SK-N-SH (cell line): Measurements from ENCODE around the gene RBM33. TPM values are rescaled to one million over a fixed set of nuclear protein-coding genes. Genes with fewer than 3 reads are reported as not detected.

ENCODE experiments used
- CTCF ChIA-PET: fragments of 300-600, 350-600 bp; formaldehyde crosslinking; extraction: SDS; loops from one replicate; lab custom pipeline; 2021; lab: Yijun Ruan, JAX
- POLR2A ChIA-PET: fragments of 350-600 bp; sonication (Branson Sonifier 250); formaldehyde crosslinking; extraction: SDS; loops from one replicate; lab custom pipeline; 2020; ENCODE audit warnings: antibody characterized with exemption, inconsistent platforms; lab: Yijun Ruan, JAX
- DNase-seq: peaks from one replicate; pipeline ENCODE4 v3.0.0; 2012
- H2AFZ ChIP-seq: fragments of 200-600 bp; sonication (generic); 2 replicates; pipeline ENCODE4 v1.8.1; 2016; ENCODE audit warnings: antibody characterized with exemption, mild to moderate bottlenecking, low read depth
- H3F3A ChIP-seq: fragments of 200-600 bp; sonication (generic); replicated peaks from 2 replicates; pipeline ENCODE3; 2016; ENCODE audit warnings: antibody characterized with exemption, mild to moderate bottlenecking; ENCODE audit not compliant: insufficient read depth
- H3K27ac ChIP-seq, 2 experiments: fragments of 200-500 bp in 1 of 2; fragments of 200-600 bp in 1 of 2; sonication (Bioruptor generic) in 1 of 2; sonication (generic), shearing (Covaris generic) in 1 of 2; 2 replicates each; pipeline versions ENCODE4 v1.5.1 to v1.6.1; 2014 to 2016; ENCODE audit warnings: low read depth in 2 of 2, inconsistent platforms in 1 of 2, low read length in 1 of 2, mild to moderate bottlenecking in 1 of 2, mixed read lengths in 1 of 2
- H3K27me3 ChIP-seq: fragments of 200-600 bp; sonication (generic), shearing (Covaris generic); 2 replicates; pipeline ENCODE4 v1.6.1; 2016; ENCODE audit warnings: mixed run types; ENCODE audit not compliant: insufficient read depth
- H3K36me3 ChIP-seq, 2 experiments: fragments of 200-500 bp in 1 of 2; fragments of 200-600 bp in 1 of 2; sonication (Bioruptor generic) in 1 of 2; sonication (generic) in 1 of 2; replicated peaks in 1 of 2; 2 replicates each; pipeline versions ENCODE3 to v1.5.1; 2014 to 2016; ENCODE audit warnings: low read length in 1 of 2, mild to moderate bottlenecking in 1 of 2; ENCODE audit not compliant: insufficient read depth in 2 of 2, control insufficient read depth in 1 of 2
- H3K4me1 ChIP-seq, 2 experiments: fragments of 200-500 bp in 1 of 2; fragments of 200-600 bp in 1 of 2; sonication (Bioruptor generic) in 1 of 2; sonication (generic), shearing (Covaris generic) in 1 of 2; 2 replicates each; pipeline versions ENCODE4 v1.5.1 to v1.6.1; 2014 to 2016; ENCODE audit warnings: low read depth in 1 of 2, low read length in 1 of 2, mixed run types in 1 of 2; ENCODE audit not compliant: insufficient read depth in 2 of 2, control insufficient read depth in 1 of 2
- H3K4me2 ChIP-seq: fragments of 200-600 bp; sonication (generic), shearing (Covaris generic); 2 replicates; pipeline ENCODE4 v1.6.1; 2017; ENCODE audit warnings: mixed run types
- H3K4me3 ChIP-seq, 2 experiments: fragments of 200-500 bp in 1 of 2; fragments of 200-600 bp in 1 of 2; sonication (Bioruptor generic) in 1 of 2; sonication (generic), shearing (Covaris generic) in 1 of 2; 2 replicates each; pipeline versions ENCODE4 v1.5.1 to v1.8.1; 2014 to 2016; ENCODE audit warnings: low read depth in 2 of 2, inconsistent platforms in 1 of 2, low read length in 1 of 2, mild to moderate bottlenecking in 1 of 2, mixed read lengths in 1 of 2, moderate library complexity in 1 of 2
- H3K79me2 ChIP-seq: fragments of 200-600 bp; sonication (generic); 2 replicates; pipeline ENCODE4 v1.8.1; 2017; ENCODE audit warnings: mild to moderate bottlenecking; ENCODE audit not compliant: insufficient read depth
- H3K9ac ChIP-seq: fragments of 200-600 bp; sonication (generic); 2 replicates; pipeline ENCODE4 v1.6.1; 2017; ENCODE audit warnings: mixed run types
- H3K9me2 ChIP-seq: fragments of 200-600 bp; sonication (generic); 2 replicates; pipeline ENCODE4 v1.6.1; 2017; ENCODE audit warnings: mixed run types
- H3K9me3 ChIP-seq: fragments of 200-600 bp; sonication (generic); 2 replicates; pipeline ENCODE4 v1.6.1; 2017; ENCODE audit warnings: mixed run types, mild to moderate bottlenecking, moderate library complexity
- H4K20me1 ChIP-seq: fragments of 200-600 bp; sonication (generic); 2 replicates; pipeline ENCODE4 v1.6.1; 2017; ENCODE audit warnings: mild to moderate bottlenecking, mixed run types; ENCODE audit not compliant: insufficient read depth
- ELF1 ChIP-seq: IDR thresholded peaks from 2 replicates; pipeline ENCODE4 v1.4.0; 2012
- EP300 ChIP-seq, 2 experiments: IDR thresholded peaks; 2 replicates each; pipeline versions ENCODE4 v1.4.0 to v1.6.1; 2012; ENCODE audit warnings: borderline replicate concordance in 1 of 2, low read depth in 1 of 2, low read length in 1 of 2
- EZH2phosphoT487 ChIP-seq: fragments of 200-600 bp; sonication (generic); IDR thresholded peaks from 2 replicates; pipeline ENCODE4 v1.6.1; 2017; ENCODE audit warnings: low read depth, mixed run types, mild to moderate bottlenecking, antibody characterized with exemption, moderate library complexity, borderline replicate concordance
- FOSL2 ChIP-seq: IDR thresholded peaks from 2 replicates; pipeline ENCODE4 v1.4.0; 2012; ENCODE audit warnings: low read depth, mild to moderate bottlenecking, moderate library complexity, borderline replicate concordance
- GATA2 ChIP-seq: sonication (generic); formaldehyde crosslinking; IDR thresholded peaks from 2 replicates; pipeline ENCODE4 v1.5.0; 2020; ENCODE audit warnings: mild to moderate bottlenecking, missing genetic modification reagents
- POLR2AphosphoS5 ChIP-seq: IDR thresholded peaks from 2 replicates; pipeline ENCODE4 v1.6.1; 2012; ENCODE audit warnings: low read depth, low read length
- RXRA ChIP-seq: IDR thresholded peaks from 2 replicates; pipeline ENCODE4 v1.4.0; 2012; ENCODE audit warnings: low read depth, mild to moderate bottlenecking, borderline replicate concordance
- SIN3A ChIP-seq: IDR thresholded peaks from 2 replicates; pipeline ENCODE4 v1.6.1; 2012; ENCODE audit warnings: low read depth, mild to moderate bottlenecking, low read length, moderate library complexity, borderline replicate concordance
- SMC3 ChIP-seq: IDR thresholded peaks from 2 replicates; pipeline ENCODE4 v1.6.1; 2012; ENCODE audit warnings: low read depth, low read length, improper control_type of control experiment
- TEAD4 ChIP-seq: IDR thresholded peaks from 2 replicates; pipeline ENCODE4 v1.4.0; 2012; ENCODE audit warnings: mild to moderate bottlenecking, borderline replicate concordance; ENCODE audit not compliant: insufficient read depth
- USF2 ChIP-seq: fragments of 150-350 bp; IDR thresholded peaks from 2 replicates; pipeline ENCODE4 v1.6.1; 2017; ENCODE audit warnings: antibody characterized with exemption, low read length, low read depth, borderline replicate concordance
- YY1 ChIP-seq: IDR thresholded peaks from 2 replicates; pipeline ENCODE4 v1.4.0; 2012; ENCODE audit warnings: low read depth, mild to moderate bottlenecking
- ZBTB33 ChIP-seq: IDR thresholded peaks from 2 replicates; pipeline ENCODE4 v1.4.0; 2012; ENCODE audit warnings: low read depth, borderline replicate concordance
- WGBS: methylation state at CpG from one replicate; pipeline ENCODE4 v1.1.6; 2017; ENCODE audit warnings: low lambda C conversion rate; 5-methylcytosine and 5-hydroxymethylcytosine counted together
- polyA plus RNA-seq, 3 experiments: library from polyadenylated mRNA; depleted of rRNA; stranded (reverse); fragments of >200 nt; gene quantifications; 2 replicates each; pipeline ENCODE4 v1.2.3, GENCODE V29; 2012
- TF ChIP-seq, protein P1 (sequence below): IDR thresholded peaks from 2 replicates; pipeline ENCODE4 v1.4.0; 2012; ENCODE audit warnings: low read depth, borderline replicate concordance

The RBM33 gene
- polyA plus RNA-seq, 1 of the 3 experiments (the other 2 are of a cell fraction), result 13.8 TPM

DNA sequence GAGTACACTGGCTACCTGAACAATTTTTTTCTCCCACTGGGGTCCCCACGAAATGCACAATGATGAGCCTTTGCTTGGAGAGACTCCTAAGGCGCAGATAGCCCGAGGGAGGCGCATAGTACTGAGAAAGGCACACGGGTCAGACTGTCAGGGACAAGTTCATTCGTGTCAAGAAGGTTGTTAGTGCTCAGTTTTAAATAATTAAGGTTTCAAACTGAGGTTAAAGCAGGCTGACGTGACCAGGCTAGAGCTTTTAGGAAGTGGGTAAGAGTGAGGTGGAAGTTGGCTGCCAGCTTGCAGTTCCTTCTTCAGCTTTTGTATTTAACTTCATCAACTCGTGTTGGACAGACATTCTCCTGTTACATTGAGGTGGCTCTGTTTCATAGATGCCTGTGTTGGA is 31.6 kb downstream of the RBM33 start:
- Histone ChIP-seq H3K27ac (no peak overlapping the region), H2AFZ (no peak overlapping the region), H3K36me3 (peaks cover 32 to 58% of the 10 kb centered on the region in 2 experiments), H4K20me1 (peaks cover 29% of the 10 kb centered on the region), H3K4me3 (no peak overlapping the region), H3F3A (peaks cover 5% of the 10 kb centered on the region), H3K9me3 (no peaks in the 10 kb centered on the region), H3K9me2 (no peaks in the 10 kb centered on the region), H3K4me2 (no peak overlapping the region), H3K9ac (no peak overlapping the region), H3K79me2 (peaks cover 79% of the 10 kb centered on the region), H3K27me3 (no peaks in the 10 kb centered on the region), H3K4me1 (peaks cover 12% of the 10 kb centered on the region in 2 experiments; a peak in 3 of 4 replicates)
- TF ChIP-seq FOSL2, result no peak
- no peak for TF ChIP-seq USF2
- TF ChIP-seq RXRA, result no peak
- no peak for TF ChIP-seq SMC3
- no peak for TF ChIP-seq ZBTB33
- TF ChIP-seq EP300 (IDR thresholded peaks at IDR 0.05; ENCODE audit: borderline replicate concordance in 1 of 2, low read depth in 1 of 2, low read length in 1 of 2), result no peak
- TF ChIP-seq TEAD4, result no peak
- TF ChIP-seq YY1, result no peak
- TF ChIP-seq POLR2AphosphoS5, result no peak
- 92% methylated on average over 8 of the region's 8 CpGs for WGBS
- CTCF ChIA-PET, result interaction anchor here (1.2 to 4.9 kb wide), 3 partner anchors 15 to 92 kb away, joined by 3 to 22 read pairs (median 3); no protein-coding TSS in a partner anchor
- DNase-seq, result no peak
- POLR2A ChIA-PET, result no interaction called here

GRCh38 chr7:155677688-155678087 is 33.2 kb downstream of the RBM33 start:
- Histone ChIP-seq H3K9me2 (no peaks in the 10 kb centered on the region), H3K4me3 (no peak overlapping the region), H3K79me2 (peaks cover 79% of the 10 kb centered on the region), H3K9me3 (no peaks in the 10 kb centered on the region), H3K36me3 (peaks cover 40 to 70% of the 10 kb centered on the region in 2 experiments), H3K4me1 (peaks cover 12% of the 10 kb centered on the region in 2 experiments; a peak in 3 of 4 replicates), H3F3A (no peaks in the 10 kb centered on the region), H3K27me3 (no peaks in the 10 kb centered on the region), H2AFZ (no peak overlapping the region), H4K20me1 (peaks cover 12% of the 10 kb centered on the region; the same call in 1 of the 2 replicates), H3K4me2 (no peak overlapping the region), H3K27ac (no peak overlapping the region), H3K9ac (no peak overlapping the region)
- CTCF ChIA-PET, result interaction anchor here (1.2 to 4.9 kb wide), 3 partner anchors 20 to 90 kb away, joined by 3 to 22 read pairs (median 6); no protein-coding TSS in a partner anchor
- WGBS, result 92% methylated on average over 2 of the region's 2 CpGs
- no peak for DNase-seq
- POLR2A ChIA-PET, result no interaction called here
- no peak for TF ChIP-seq ZBTB33
- TF ChIP-seq GATA2 (CRISPR knock-in tag), result no peak
- no peak for TF ChIP-seq SIN3A
- TF ChIP-seq EZH2phosphoT487, result no peak
- no peak for TF ChIP-seq ELF1
- TF ChIP-seq YY1, result no peak
- TF ChIP-seq, protein P1, sequence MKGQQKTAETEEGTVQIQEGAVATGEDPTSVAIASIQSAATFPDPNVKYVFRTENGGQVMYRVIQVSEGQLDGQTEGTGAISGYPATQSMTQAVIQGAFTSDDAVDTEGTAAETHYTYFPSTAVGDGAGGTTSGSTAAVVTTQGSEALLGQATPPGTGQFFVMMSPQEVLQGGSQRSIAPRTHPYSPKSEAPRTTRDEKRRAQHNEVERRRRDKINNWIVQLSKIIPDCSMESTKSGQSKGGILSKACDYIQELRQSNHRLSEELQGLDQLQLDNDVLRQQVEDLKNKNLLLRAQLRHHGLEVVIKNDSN, result no peak
